IMR-90 (cell line): ENCODE results near the gene DNAJA4. TPM values are rescaled to one million over a fixed set of nuclear protein-coding genes. Genes with fewer than 3 reads are reported as not detected.

Source experiments
- ATAC-seq: fragments of 200-7000 bp; cut with Tn5 transposase; 2 replicates; pipeline ENCODE4 v1.9.1; 2020; ENCODE audit warnings: low read depth, mild to moderate bottlenecking, moderate library complexity
- BruUV-seq: library from RNA; stranded (reverse); fragments of 400-500 nt; replicated peaks from 2 replicates; lab custom pipeline; 2021; lab: Mats Ljungman, UMichigan
- CTCF ChIA-PET: fragments of 300-600 bp; formaldehyde crosslinking; extraction: SDS; loops from one replicate; lab custom pipeline; 2021; ENCODE audit warnings: antibody characterized with exemption; lab: Yijun Ruan, JAX
- POLR2A ChIA-PET: fragments of 300-600 bp; sonication (Branson Sonifier 250); formaldehyde crosslinking; loops from one replicate; lab custom pipeline; 2022; ENCODE audit warnings: antibody characterized with exemption; ENCODE audit not compliant: unreplicated experiment; lab: Charles Lee
- DNase-seq: peaks from one replicate; pipeline ENCODE4 v3.0.0; 2013
- H2AFZ ChIP-seq: replicated peaks from 2 replicates; pipeline ENCODE3; 2013; ENCODE audit warnings: low read length, mild to moderate bottlenecking; ENCODE audit not compliant: poor library complexity
- H2AK5ac ChIP-seq: 2 replicates; pipeline ENCODE4 v1.6.1; 2013; ENCODE audit warnings: low read depth, low read length, inconsistent platforms
- H2AK9ac ChIP-seq: replicated peaks from 2 replicates; pipeline ENCODE3; 2013; ENCODE audit warnings: mild to moderate bottlenecking, low read depth, low read length, moderate library complexity; ENCODE audit not compliant: poor library complexity
- H2BK120ac ChIP-seq: 2 replicates; pipeline ENCODE4 v1.6.1; 2013; ENCODE audit warnings: low read depth, low read length, inconsistent platforms
- H2BK15ac ChIP-seq: 3 replicates; pipeline ENCODE4 v1.6.1; 2013; ENCODE audit warnings: low read depth, low read length, inconsistent platforms
- H2BK20ac ChIP-seq: 2 replicates; pipeline ENCODE4 v1.6.1; 2013; ENCODE audit warnings: low read depth, mild to moderate bottlenecking, inconsistent platforms, low read length, moderate library complexity
- H2BK5ac ChIP-seq: 2 replicates; pipeline ENCODE4 v1.6.1; 2013; ENCODE audit warnings: mild to moderate bottlenecking, low read depth, low read length, inconsistent platforms; ENCODE audit not compliant: poor library complexity, severe bottlenecking
- H3K14ac ChIP-seq: replicated peaks from 2 replicates; pipeline ENCODE4 v1.6.1; 2013; ENCODE audit warnings: low read depth, low read length, inconsistent platforms
- H3K18ac ChIP-seq: 2 replicates; pipeline ENCODE4 v1.6.1; 2013; ENCODE audit warnings: low read depth, low read length, control low read depth
- H3K23ac ChIP-seq: 2 replicates; pipeline ENCODE4 v1.6.1; 2013; ENCODE audit warnings: low read depth, low read length, inconsistent platforms
- H3K27ac ChIP-seq: 2 replicates; pipeline ENCODE4 v1.5.1; 2013; ENCODE audit warnings: mild to moderate bottlenecking, control low read depth, low read length; ENCODE audit not compliant: insufficient read depth
- H3K27me3 ChIP-seq: 2 replicates; pipeline ENCODE4 v1.6.1; 2013; ENCODE audit warnings: low read length; ENCODE audit not compliant: control insufficient read depth, insufficient read depth
- H3K36me3 ChIP-seq: 2 replicates; pipeline ENCODE4 v1.6.1; 2013; ENCODE audit warnings: low read length, mixed read lengths; ENCODE audit not compliant: control insufficient read depth, insufficient read depth
- H3K4ac ChIP-seq: 2 replicates; pipeline ENCODE4 v1.6.1; 2013; ENCODE audit warnings: low read depth, low read length, inconsistent platforms
- H3K4me1 ChIP-seq: 2 replicates; pipeline ENCODE4 v1.6.1; 2013; ENCODE audit warnings: low read length, mixed read lengths; ENCODE audit not compliant: control insufficient read depth, insufficient read depth
- H3K4me2 ChIP-seq: 2 replicates; pipeline ENCODE4 v1.6.1; 2013; ENCODE audit warnings: low read depth, mild to moderate bottlenecking, control low read depth, low read length, moderate library complexity
- H3K4me3 ChIP-seq: 2 replicates; pipeline ENCODE4 v1.5.1; 2013; ENCODE audit warnings: low read depth, mild to moderate bottlenecking, control low read depth, low read length, moderate library complexity; ENCODE audit not compliant: insufficient read depth
- H3K56ac ChIP-seq: 2 replicates; pipeline ENCODE4 v1.6.1; 2013; ENCODE audit warnings: low read length, inconsistent platforms; ENCODE audit not compliant: insufficient read depth; ENCODE audit errors: extremely low read depth
- H3K79me1 ChIP-seq, 2 experiments: 2 replicates each; pipeline ENCODE4 v1.6.1; 2013; ENCODE audit warnings: low read length in 2 of 2, inconsistent platforms in 1 of 2, low read depth in 1 of 2
- H3K9ac ChIP-seq: 2 replicates; pipeline ENCODE4 v1.6.1; 2013; ENCODE audit warnings: low read depth, low read length, control low read depth
- H3K9me1 ChIP-seq: 2 replicates; pipeline ENCODE4 v1.6.1; 2013; ENCODE audit warnings: low read length, inconsistent platforms; ENCODE audit not compliant: insufficient read depth
- H3K9me3 ChIP-seq: 2 replicates; pipeline ENCODE4 v1.6.1; 2013; ENCODE audit warnings: low read length; ENCODE audit not compliant: control insufficient read depth, insufficient read depth
- H4K20me1 ChIP-seq: 2 replicates; pipeline ENCODE4 v1.6.1; 2013; ENCODE audit warnings: low read length, inconsistent platforms; ENCODE audit not compliant: insufficient read depth
- H4K5ac ChIP-seq: 2 replicates; pipeline ENCODE4 v1.6.1; 2013; ENCODE audit warnings: mild to moderate bottlenecking, low read depth, low read length, control low read depth
- H4K8ac ChIP-seq, 2 experiments: 2 replicates each; pipeline ENCODE4 v1.6.1; 2013; ENCODE audit warnings: low read depth in 2 of 2, low read length in 2 of 2, control low read depth in 1 of 2, inconsistent platforms in 1 of 2
- H4K91ac ChIP-seq: 2 replicates; pipeline ENCODE4 v1.6.1; 2013; ENCODE audit warnings: low read depth, low read length, inconsistent platforms; ENCODE audit not compliant: insufficient read depth
- CEBPB ChIP-seq: IDR thresholded peaks from 2 replicates; pipeline ENCODE4 v1.6.1; 2012; ENCODE audit warnings: low read depth, low read length, improper control_type of control experiment
- FOS ChIP-seq: fragments of 150-350 bp; IDR thresholded peaks from 2 replicates; pipeline ENCODE4 v1.6.1; 2016; ENCODE audit warnings: low read depth, low read length
- MAZ ChIP-seq: IDR thresholded peaks from 2 replicates; pipeline ENCODE4 v1.6.1; 2012; ENCODE audit warnings: low read depth, mild to moderate bottlenecking, low read length, improper control_type of control experiment, moderate library complexity, borderline replicate concordance
- MXI1 ChIP-seq: IDR thresholded peaks from 2 replicates; pipeline ENCODE4 v1.6.1; 2012; ENCODE audit warnings: low read depth, mild to moderate bottlenecking, low read length, moderate library complexity, borderline replicate concordance
- NFE2L2 ChIP-seq: fragments of 150-350 bp; IDR thresholded peaks from 2 replicates; pipeline ENCODE4 v1.6.1; 2016; ENCODE audit warnings: low read depth, mild to moderate bottlenecking, low read length
- RCOR1 ChIP-seq: IDR thresholded peaks from 2 replicates; pipeline ENCODE4 v1.6.1; 2012; ENCODE audit warnings: mild to moderate bottlenecking, low read length, improper control_type of control experiment; ENCODE audit not compliant: insufficient replicate concordance
- RFX5 ChIP-seq: IDR thresholded peaks from 2 replicates; pipeline ENCODE4 v1.8.0; 2012; ENCODE audit warnings: low read depth, mild to moderate bottlenecking, low read length, moderate library complexity
- WGBS, 2 experiments: methylation state at CpG; one replicate each; pipeline versions ENCODE4 v1.1.5 to v1.1.7; 2013; ENCODE audit warnings: missing lambda C conversion rate in 2 of 2; ENCODE audit not compliant: insufficient read length in 1 of 2; ENCODE audit errors: extremely low coverage in 2 of 2; 5-methylcytosine and 5-hydroxymethylcytosine counted together
- dilution Hi-C: fragments of 300-500 bp; cut with HindIII; formaldehyde crosslinking; loops from one replicate; pipeline ENCODE4 v1.14.3; 2018; ENCODE audit warnings: low sequenced_read_pairs; ENCODE audit not compliant: unreplicated experiment
- in situ Hi-C: fragments of 300-500 bp; cut with MboI; formaldehyde crosslinking; loops from 3 replicates; pipeline ENCODE4 v1.14.3; 2019; ENCODE audit warnings: low sequenced_read_pairs, inconsistent platforms, mixed read lengths
- intact Hi-C: fragments of 100-400 bp; cut with micrococcal nuclease; formaldehyde crosslinking; loops from 2 replicates; pipeline ENCODE4 v1.10.0; 2022
- polyA plus RNA-seq, 3 experiments: library from polyadenylated mRNA; depleted of rRNA; stranded (reverse); fragments of >200 nt; gene quantifications; 2 replicates each; pipeline ENCODE4 v1.2.3, GENCODE V29; 2012; ENCODE audit warnings: low replicate concordance in 1 of 3
- total RNA-seq: library from RNA; depleted of rRNA; stranded (reverse); fragments of >200 nt; gene quantifications from 2 replicates; pipeline ENCODE4 v1.2.3, GENCODE V29; 2012
- TF ChIP-seq, protein P1 (sequence below): fragments of 150-350 bp; IDR thresholded peaks from 2 replicates; pipeline ENCODE4 v1.6.1; 2017; ENCODE audit warnings: mild to moderate bottlenecking, antibody characterized with exemption, low read length, low read depth
- TF ChIP-seq, protein P2 (sequence below): conservative IDR thresholded peaks from 2 replicates; pipeline ENCODE4 v1.5.1; 2012; ENCODE audit warnings: mild to moderate bottlenecking, low read depth, low read length, improper control_type of control experiment
- TF ChIP-seq, protein P3 (sequence below): fragments of 150-350 bp; IDR thresholded peaks from 2 replicates; pipeline ENCODE4 v1.6.1; 2016; ENCODE audit warnings: low read depth, mild to moderate bottlenecking, low read length, moderate library complexity, borderline replicate concordance

The DNAJA4 gene
- total and polyA plus RNA-seq, 2 of the 4 experiments (the other 2 are of a cell fraction), result 0.18 to 0.32 TPM

DNA sequence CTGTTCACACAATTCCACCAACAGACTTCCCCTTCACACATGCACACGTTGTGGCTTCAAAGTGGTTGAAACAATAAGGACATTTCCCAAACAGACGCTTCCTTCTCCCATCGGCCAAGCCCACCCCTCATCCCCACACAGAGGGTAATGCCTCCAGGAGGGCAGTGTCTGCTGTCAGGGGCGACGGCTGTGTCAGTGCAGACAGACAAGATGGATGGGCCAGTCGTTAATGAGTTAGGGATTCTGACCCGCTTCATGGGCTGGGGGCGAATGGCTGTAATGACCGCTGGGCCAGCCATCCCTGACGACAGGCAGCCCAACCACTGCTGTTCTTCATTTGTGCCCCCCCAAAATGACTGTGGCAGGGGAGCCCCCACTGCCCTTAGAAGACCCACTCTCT is 55.2 kb downstream of the DNAJA4 start:
- H4K91ac ChIP-seq, result no peak overlapping the region
- peaks cover 10% of the 10 kb centered on the region for H3K9me1 ChIP-seq
- no peak overlapping the region for H3K27ac ChIP-seq
- H3K4me2 ChIP-seq, result no peak overlapping the region
- H3K4me3 ChIP-seq, result no peak overlapping the region
- no peak overlapping the region for H4K8ac ChIP-seq
- DNase-seq (no peak), ATAC-seq (no peak)
- H4K20me1 ChIP-seq, result no peaks in the 10 kb centered on the region
- no peaks in the 10 kb centered on the region for H3K79me1 ChIP-seq
- H3K9me3 ChIP-seq, result no peaks in the 10 kb centered on the region
- H3K56ac ChIP-seq, result no peak overlapping the region
- ChIA-PET CTCF (no interaction called here), POLR2A (no interaction called here)
- H2AFZ ChIP-seq, result no peak overlapping the region
- H3K23ac ChIP-seq, result no peak overlapping the region; the same call in 1 of the 2 replicates
- H4K5ac ChIP-seq, result no peak overlapping the region
- in situ Hi-C loops, result no loop called here
- H3K27me3 ChIP-seq, result peaks cover 9% of the 10 kb centered on the region; the same call in 1 of the 2 replicates
- H2AK9ac ChIP-seq, result no peak overlapping the region
- H2BK20ac ChIP-seq, result no peak overlapping the region
- no peak overlapping the region for H3K9ac ChIP-seq
- no peak overlapping the region for H3K14ac ChIP-seq
- H2BK5ac ChIP-seq, result no peak overlapping the region
- TF ChIP-seq, protein P1, sequence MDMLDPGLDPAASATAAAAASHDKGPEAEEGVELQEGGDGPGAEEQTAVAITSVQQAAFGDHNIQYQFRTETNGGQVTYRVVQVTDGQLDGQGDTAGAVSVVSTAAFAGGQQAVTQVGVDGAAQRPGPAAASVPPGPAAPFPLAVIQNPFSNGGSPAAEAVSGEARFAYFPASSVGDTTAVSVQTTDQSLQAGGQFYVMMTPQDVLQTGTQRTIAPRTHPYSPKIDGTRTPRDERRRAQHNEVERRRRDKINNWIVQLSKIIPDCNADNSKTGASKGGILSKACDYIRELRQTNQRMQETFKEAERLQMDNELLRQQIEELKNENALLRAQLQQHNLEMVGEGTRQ, result no peak
- TF ChIP-seq CEBPB (no peak), RFX5 (no peak), MAZ (no peak), RCOR1 (no peak), FOS (no peak), NFE2L2 (no peak), MXI1 (no peak)
- TF ChIP-seq, protein P2, sequence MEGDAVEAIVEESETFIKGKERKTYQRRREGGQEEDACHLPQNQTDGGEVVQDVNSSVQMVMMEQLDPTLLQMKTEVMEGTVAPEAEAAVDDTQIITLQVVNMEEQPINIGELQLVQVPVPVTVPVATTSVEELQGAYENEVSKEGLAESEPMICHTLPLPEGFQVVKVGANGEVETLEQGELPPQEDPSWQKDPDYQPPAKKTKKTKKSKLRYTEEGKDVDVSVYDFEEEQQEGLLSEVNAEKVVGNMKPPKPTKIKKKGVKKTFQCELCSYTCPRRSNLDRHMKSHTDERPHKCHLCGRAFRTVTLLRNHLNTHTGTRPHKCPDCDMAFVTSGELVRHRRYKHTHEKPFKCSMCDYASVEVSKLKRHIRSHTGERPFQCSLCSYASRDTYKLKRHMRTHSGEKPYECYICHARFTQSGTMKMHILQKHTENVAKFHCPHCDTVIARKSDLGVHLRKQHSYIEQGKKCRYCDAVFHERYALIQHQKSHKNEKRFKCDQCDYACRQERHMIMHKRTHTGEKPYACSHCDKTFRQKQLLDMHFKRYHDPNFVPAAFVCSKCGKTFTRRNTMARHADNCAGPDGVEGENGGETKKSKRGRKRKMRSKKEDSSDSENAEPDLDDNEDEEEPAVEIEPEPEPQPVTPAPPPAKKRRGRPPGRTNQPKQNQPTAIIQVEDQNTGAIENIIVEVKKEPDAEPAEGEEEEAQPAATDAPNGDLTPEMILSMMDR, result no peak
- TF ChIP-seq, protein P3, sequence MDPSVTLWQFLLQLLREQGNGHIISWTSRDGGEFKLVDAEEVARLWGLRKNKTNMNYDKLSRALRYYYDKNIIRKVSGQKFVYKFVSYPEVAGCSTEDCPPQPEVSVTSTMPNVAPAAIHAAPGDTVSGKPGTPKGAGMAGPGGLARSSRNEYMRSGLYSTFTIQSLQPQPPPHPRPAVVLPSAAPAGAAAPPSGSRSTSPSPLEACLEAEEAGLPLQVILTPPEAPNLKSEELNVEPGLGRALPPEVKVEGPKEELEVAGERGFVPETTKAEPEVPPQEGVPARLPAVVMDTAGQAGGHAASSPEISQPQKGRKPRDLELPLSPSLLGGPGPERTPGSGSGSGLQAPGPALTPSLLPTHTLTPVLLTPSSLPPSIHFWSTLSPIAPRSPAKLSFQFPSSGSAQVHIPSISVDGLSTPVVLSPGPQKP, result no peak
- H3K4ac ChIP-seq, result no peak overlapping the region
- no peaks in the 10 kb centered on the region for H3K36me3 ChIP-seq
- H2AK5ac ChIP-seq, result no peak overlapping the region
- WGBS, 2 experiments, result 71% methylated on average over 3 of the region's 10 CpGs; no CpG with 5 or more reads in 1 of the 2 experiments
- no peak overlapping the region for H2BK15ac ChIP-seq
- 0 out of 2 replicates have a peak, but pooled peaks cover 1% of the 10 kb centered on the region for H3K4me1 ChIP-seq
- H2BK120ac ChIP-seq, result no peak overlapping the region
- dilution Hi-C loops, result no loop called here
- intact Hi-C loops, result no loop called here
- no TSS peak for BruUV-seq
- no peak overlapping the region for H3K18ac ChIP-seq
